Left lung (tissue), 10 donors: ENCODE data around the gene SEL1L2. TPM values are rescaled to one million over a fixed set of nuclear protein-coding genes. Genes with fewer than 3 reads are reported as not detected.
A peak's percentile ranks its signal among the peaks of the same experiment; 100 is the strongest.

Source experiments
- ATAC-seq: fragments of 200-7000 bp; cut with Tn5 transposase; one replicate; pipeline ENCODE4 v1.9.1; 2020; ENCODE audit warnings: moderate library complexity
- DNase-seq, 4 donors: peaks; one replicate each; pipeline ENCODE4 v3.0.0-alpha.2; 2013 to 2020
- H3K27ac ChIP-seq, 2 donors: fragments of 200-600 bp; sonication (generic) in 1 of 2; one replicate each; pipeline versions ENCODE4 v1.5.0 to v1.8.0; 2020 to 2021
- H3K27me3 ChIP-seq, 2 donors: fragments of 200-600 bp; sonication (generic) in 1 of 2; one replicate each; pipeline versions ENCODE4 v1.5.0 to v1.8.0; 2020 to 2021
- H3K36me3 ChIP-seq, 2 donors: fragments of 200-600 bp; sonication (generic) in 1 of 2; one replicate each; pipeline versions ENCODE4 v1.5.0 to v1.8.0; 2020 to 2021
- H3K4me1 ChIP-seq, 2 donors: fragments of 200-600 bp; one replicate each; pipeline ENCODE4 v1.8.0; 2021
- H3K4me3 ChIP-seq, 2 donors: fragments of 200-600 bp; sonication (generic) in 1 of 2; one replicate each; pipeline versions ENCODE4 v1.5.0 to v1.8.0; 2020 to 2021; ENCODE audit warnings: mild to moderate bottlenecking in 1 of 2
- H3K9me3 ChIP-seq, 2 donors: fragments of 200-600 bp; sonication (generic) in 1 of 2; one replicate each; pipeline versions ENCODE4 v1.5.0 to v1.8.0; 2020 to 2021
- CTCF ChIP-seq, 2 donors: fragments of 200-600 bp; sonication (generic) in 1 of 2; IDR thresholded peaks; one replicate each; pipeline versions ENCODE4 v1.5.0 to v1.8.0; 2021; ENCODE audit warnings: antibody characterized with exemption in 2 of 2
- intact Hi-C, 2 donors: fragments of 100-400 bp; cut with DNase I; formaldehyde crosslinking; loops; one replicate each; pipeline versions ENCODE4 v1.11.2 to v1.14.2; 2022
- polyA plus RNA-seq, 6 donors: library from polyadenylated mRNA; unstranded; fragments of 120-200 nt; gene quantifications; one replicate each; pipeline ENCODE4 v1.2.1, GENCODE V29; 2013; ENCODE audit not compliant: insufficient read length in 6 of 6
- total RNA-seq, 2 donors: library from RNA; stranded (reverse); fragmentation: NEBNext Ultra II Directional; extraction: Animal tissue kit (Norgen Biotek cat#: 25700); gene quantifications; one replicate each; pipeline ENCODE4 v1.2.1, GENCODE V29; 2021
- donor health status: DM: no; HTN: yes; CAD: no.
- donor health status: DM: no; HTN: no; CAD: no.

The SEL1L2 gene
- total and polyA plus RNA-seq, 8 donors, result not detected

- Histone ChIP-seq H3K27ac (no peak overlapping the region), H3K4me3 (no peak overlapping the region), H3K36me3 (peaks cover 0 to 20% of the 10 kb centered on the region in 2 donors), H3K4me1 (peaks cover 0 to 7% of the 10 kb centered on the region in 2 donors), H3K27me3 (no peaks in the 10 kb centered on the region), H3K9me3 (no peaks in the 10 kb centered on the region)
- TF ChIP-seq CTCF (IDR thresholded peaks at IDR 0.05), result no peak
- peak; percentile 85 for ATAC-seq
- intact Hi-C loops, result loop anchor here in 1 of 2 donors (10.0 kb wide), 1 partner anchor 233 kb away; no protein-coding TSS in a partner anchor
- DNase-seq, result no peak
These were observed 168.5 kb downstream of the SEL1L2 start for GRCh38 chr20:13821876-13822275.

- Histone ChIP-seq H3K9me3 (no peaks in the 10 kb centered on the region), H3K27me3 (no peaks in the 10 kb centered on the region), H3K27ac (no peak overlapping the region), H3K4me3 (no peak overlapping the region), H3K4me1 (peaks cover 0 to 7% of the 10 kb centered on the region in 2 donors), H3K36me3 (peaks cover 0 to 37% of the 10 kb centered on the region in 2 donors)
- ATAC-seq, result peak; percentile 83
- peak; percentile 37 to 73 for TF ChIP-seq CTCF (IDR thresholded peaks at IDR 0.05)
- peak in 2 of 4 donors; percentile 10 to 40 for DNase-seq
- intact Hi-C loops, result loop anchor here in 1 of 2 donors (10.0 kb wide), 1 partner anchor 235 kb away; no protein-coding TSS in a partner anchor
These were observed 170.3 kb downstream of the SEL1L2 start for GRCh38 chr20:13819885-13820645.

- Histone ChIP-seq H3K4me1 (peaks cover 0 to 3% of the 10 kb centered on the region in 2 donors), H3K27me3 (no peaks in the 10 kb centered on the region), H3K36me3 (peaks cover 0 to 64% of the 10 kb centered on the region in 2 donors), H3K9me3 (no peaks in the 10 kb centered on the region), H3K4me3 (no peak overlapping the region), H3K27ac (no peak overlapping the region)
- no peak for TF ChIP-seq CTCF (IDR thresholded peaks at IDR 0.05)
- DNase-seq (no peak), ATAC-seq (no peak)
- intact Hi-C loops, result no loop called here
These were observed 173.1 kb downstream of the SEL1L2 start for GRCh38 chr20:13817342-13817741.

GRCh38 chr20:13816757-13817156, 173.7 kb downstream of the SEL1L2 start:
- TF ChIP-seq CTCF (IDR thresholded peaks at IDR 0.05), result no peak
- Histone ChIP-seq H3K9me3 (no peaks in the 10 kb centered on the region), H3K36me3 (peaks cover 0 to 70% of the 10 kb centered on the region in 2 donors), H3K27ac (no peak overlapping the region), H3K4me1 (no peaks in the 10 kb centered on the region), H3K4me3 (no peak overlapping the region), H3K27me3 (no peaks in the 10 kb centered on the region)
- ATAC-seq, result no peak
- intact Hi-C loops, result no loop called here
- DNase-seq, result no peak

- DNase-seq (no peak), ATAC-seq (no peak)
- no peaks in the 10 kb centered on the region for H3K27me3 ChIP-seq
- peaks cover 0 to 91% of the 10 kb centered on the region in 2 donors for H3K36me3 ChIP-seq
- H3K9me3 ChIP-seq, result no peaks in the 10 kb centered on the region
- TF ChIP-seq CTCF (IDR thresholded peaks at IDR 0.05), result no peak
- intact Hi-C loops, result no loop called here
- no peak overlapping the region for H3K27ac ChIP-seq
- H3K4me3 ChIP-seq, result no peak overlapping the region
- H3K4me1 ChIP-seq, result peaks cover 0 to under 1% of the 10 kb centered on the region in 2 donors
These were observed 175.7 kb downstream of the SEL1L2 start for GRCh38 chr20:13814672-13815071.
